ENCODE results near the gene GOSR1.

The GOSR1 gene

DNA sequence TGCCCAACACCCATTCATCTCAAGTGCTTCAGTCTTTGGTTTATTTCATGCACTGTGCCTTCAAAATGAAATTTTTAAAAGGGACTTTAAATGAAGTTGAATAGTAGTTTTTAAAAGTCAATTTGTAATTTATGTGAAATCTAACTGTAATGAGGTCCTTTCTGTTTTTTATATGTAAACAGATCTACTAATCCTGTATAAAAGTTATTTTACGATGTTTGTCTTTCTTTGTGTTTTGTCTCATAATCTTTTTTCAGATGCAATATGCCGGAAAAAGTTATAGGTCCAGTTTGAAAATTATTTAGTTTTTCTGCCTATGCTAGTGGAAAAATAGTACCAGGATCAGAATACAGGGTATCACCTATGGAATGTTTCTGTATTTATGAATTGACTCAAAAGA is 8.7 kb upstream of the GOSR1 start:
- H3K27me3 ChIP-seq (ENCODE audit: control insufficient read depth, insufficient read depth, low read length) = no peaks in the 10 kb centered on the region
- H3K4me1 ChIP-seq (ENCODE audit: control insufficient read depth, insufficient read depth, low read length) = no peaks in the 10 kb centered on the region

DNA sequence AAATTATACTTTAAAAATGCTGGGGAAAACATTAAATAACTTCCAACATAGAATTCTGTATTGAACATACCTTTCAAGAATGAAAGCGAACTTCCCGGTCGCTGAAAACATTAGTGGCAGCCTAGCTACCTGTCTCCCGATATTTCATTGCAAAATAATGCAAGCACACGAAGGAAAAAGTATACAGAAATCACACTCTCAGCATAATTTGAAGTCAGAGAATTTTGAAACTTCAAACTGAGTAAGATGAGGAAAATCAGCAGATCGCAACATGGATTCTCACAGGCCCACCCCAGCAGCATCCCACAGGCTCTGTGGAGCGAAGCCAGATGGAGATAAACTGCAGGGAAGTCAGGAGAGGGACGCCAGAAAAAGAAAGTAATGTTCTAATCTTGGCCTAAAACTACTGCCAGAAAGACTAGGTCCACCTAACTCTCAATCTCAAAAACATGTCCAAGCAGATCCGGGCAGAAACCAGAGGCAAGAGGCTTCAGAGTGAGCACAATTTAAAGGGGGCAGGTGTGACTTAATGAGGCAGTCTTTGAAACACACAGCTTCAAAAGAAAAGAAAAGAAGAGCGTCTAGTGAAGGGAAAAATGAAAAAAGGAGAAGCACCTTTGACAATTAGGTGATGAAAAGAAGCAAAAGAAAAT is 4.8 kb upstream of the GOSR1 start:
- H3K9ac ChIP-seq (ENCODE audit: low read length) = no peak overlapping the region
- H3K36me3 ChIP-seq (ENCODE audit: control insufficient read depth, insufficient read depth, low read length) = no peaks in the 10 kb centered on the region
- H3K4me3 ChIP-seq (ENCODE audit: low read length) = no peak overlapping the region
- peaks cover 5% of the 10 kb centered on the region for H3K4me1 ChIP-seq (ENCODE audit: control insufficient read depth, insufficient read depth, low read length)
- H3K27me3 ChIP-seq (ENCODE audit: control insufficient read depth, insufficient read depth, low read length) = no peaks in the 10 kb centered on the region
- H3K27ac ChIP-seq (ENCODE audit: low read depth, low read length) = no peak overlapping the region

More for the DNA sequence above, 8.7 kb upstream of the GOSR1 start:
- Histone ChIP-seq H3K36me3 (ENCODE audit: control insufficient read depth, insufficient read depth, low read length) (no peaks in the 10 kb centered on the region), H3K27ac (ENCODE audit: low read depth, low read length) (no peak overlapping the region), H3K4me3 (ENCODE audit: low read length) (no peak overlapping the region), H3K9ac (ENCODE audit: low read length) (no peak overlapping the region)

- Histone ChIP-seq H3K27ac (ENCODE audit: low read depth, low read length) (no peak overlapping the region), H3K4me1 (ENCODE audit: control insufficient read depth, insufficient read depth, low read length) (peaks cover 11% of the 10 kb centered on the region), H3K9ac (ENCODE audit: low read length) (no peak overlapping the region), H3K27me3 (ENCODE audit: control insufficient read depth, insufficient read depth, low read length) (no peaks in the 10 kb centered on the region), H3K4me3 (ENCODE audit: low read length) (no peak overlapping the region), H3K36me3 (ENCODE audit: control insufficient read depth, insufficient read depth, low read length) (no peaks in the 10 kb centered on the region)
Measured at GRCh38 chr17:30475206-30475605, 2.0 kb upstream of the GOSR1 start.

DNA sequence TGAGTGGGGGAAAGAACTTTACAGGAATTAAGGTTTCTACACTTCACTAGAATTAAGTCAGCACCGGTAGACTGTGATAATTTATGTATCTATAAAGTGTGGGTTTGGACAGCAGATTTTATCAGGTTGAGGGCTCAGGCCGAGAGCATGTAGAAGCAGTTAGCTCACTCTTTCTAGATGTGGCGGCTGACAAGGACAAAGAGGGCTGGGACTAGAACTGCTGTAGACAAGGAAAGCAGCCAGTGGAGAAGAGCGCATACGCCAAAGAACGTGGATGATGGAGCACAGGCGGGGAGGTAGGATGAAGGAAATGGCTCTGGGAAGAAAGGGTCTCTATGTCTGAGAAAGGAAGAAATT is 504 bp upstream of the GOSR1 start:
- peak overlapping the region; percentile 28 for H3K27ac ChIP-seq (ENCODE audit: low read depth, low read length)
- H3K9ac ChIP-seq (ENCODE audit: low read length) = no peak overlapping the region
- H3K36me3 ChIP-seq (ENCODE audit: control insufficient read depth, insufficient read depth, low read length) = no peaks in the 10 kb centered on the region
- H3K27me3 ChIP-seq (ENCODE audit: control insufficient read depth, insufficient read depth, low read length) = no peaks in the 10 kb centered on the region
- peaks cover 11% of the 10 kb centered on the region for H3K4me1 ChIP-seq (ENCODE audit: control insufficient read depth, insufficient read depth, low read length)
- H3K4me3 ChIP-seq (ENCODE audit: low read length) = peak overlapping the region; percentile 82

DNA sequence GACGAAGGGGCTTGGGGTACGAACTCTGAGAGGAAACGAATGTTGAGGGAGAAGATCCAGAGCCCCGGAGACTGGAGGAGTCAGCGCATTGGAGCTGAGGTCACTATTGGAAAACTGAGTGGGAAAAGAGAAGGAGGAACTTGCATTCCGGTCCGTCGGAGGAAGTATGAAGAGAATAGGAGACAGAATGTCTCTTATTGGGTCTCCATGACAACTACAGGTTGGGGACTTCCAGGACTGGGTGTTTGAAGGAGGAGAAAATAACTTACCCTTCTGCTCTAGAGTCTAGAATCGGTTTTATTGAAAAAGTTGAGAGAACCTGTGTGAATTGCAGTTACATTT is 537 bp downstream of the GOSR1 start:
- peak overlapping the region; percentile 87 for H3K9ac ChIP-seq (ENCODE audit: low read length)
- no peaks in the 10 kb centered on the region for H3K27me3 ChIP-seq (ENCODE audit: control insufficient read depth, insufficient read depth, low read length)
- peak overlapping the region; percentile 82 for H3K4me3 ChIP-seq (ENCODE audit: low read length)
- no peaks in the 10 kb centered on the region for H3K36me3 ChIP-seq (ENCODE audit: control insufficient read depth, insufficient read depth, low read length)
- peak overlapping the region; percentile 90 for H3K27ac ChIP-seq (ENCODE audit: low read depth, low read length)
- H3K4me1 ChIP-seq (ENCODE audit: control insufficient read depth, insufficient read depth, low read length) = peaks cover 11% of the 10 kb centered on the region

GRCh38 chr17:30482555-30482954 is 5.3 kb downstream of the GOSR1 start:
- H3K36me3 ChIP-seq (ENCODE audit: control insufficient read depth, insufficient read depth, low read length) = peaks cover 11% of the 10 kb centered on the region

DNA sequence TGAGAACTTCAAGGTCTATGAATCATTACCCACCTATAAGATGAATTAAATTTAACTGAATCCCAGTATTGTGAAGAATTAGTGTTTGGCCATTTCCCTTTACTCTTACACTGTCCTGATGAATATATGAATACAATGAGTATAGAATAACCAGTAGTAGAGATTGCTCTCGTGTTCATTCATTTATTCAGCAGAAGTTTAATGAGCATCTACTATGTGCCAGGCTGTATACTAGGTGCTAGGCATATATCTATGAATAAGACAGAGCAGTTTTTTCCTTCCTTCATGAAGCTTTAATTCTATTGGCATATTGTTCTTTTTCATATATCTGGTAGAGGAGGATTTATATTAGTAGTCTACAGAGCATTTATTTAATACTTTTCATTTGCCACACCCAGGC is 6.0 kb downstream of the GOSR1 start:
- no peak overlapping the region for H3K4me3 ChIP-seq (ENCODE audit: low read length)
- H3K27ac ChIP-seq (ENCODE audit: low read depth, low read length) = no peak overlapping the region
- peaks cover 11% of the 10 kb centered on the region for H3K36me3 ChIP-seq (ENCODE audit: control insufficient read depth, insufficient read depth, low read length)
- H3K9ac ChIP-seq (ENCODE audit: low read length) = no peak overlapping the region
- H3K4me1 ChIP-seq (ENCODE audit: control insufficient read depth, insufficient read depth, low read length) = peaks cover 4% of the 10 kb centered on the region
- H3K27me3 ChIP-seq (ENCODE audit: control insufficient read depth, insufficient read depth, low read length) = no peaks in the 10 kb centered on the region

More at GRCh38 chr17:30482555-30482954, 5.3 kb downstream of the GOSR1 start:
- Histone ChIP-seq H3K4me1 (ENCODE audit: control insufficient read depth, insufficient read depth, low read length) (peaks cover 6% of the 10 kb centered on the region), H3K27me3 (ENCODE audit: control insufficient read depth, insufficient read depth, low read length) (no peaks in the 10 kb centered on the region), H3K4me3 (ENCODE audit: low read length) (no peak overlapping the region), H3K27ac (ENCODE audit: low read depth, low read length) (no peak overlapping the region), H3K9ac (ENCODE audit: low read length) (no peak overlapping the region)

DNA sequence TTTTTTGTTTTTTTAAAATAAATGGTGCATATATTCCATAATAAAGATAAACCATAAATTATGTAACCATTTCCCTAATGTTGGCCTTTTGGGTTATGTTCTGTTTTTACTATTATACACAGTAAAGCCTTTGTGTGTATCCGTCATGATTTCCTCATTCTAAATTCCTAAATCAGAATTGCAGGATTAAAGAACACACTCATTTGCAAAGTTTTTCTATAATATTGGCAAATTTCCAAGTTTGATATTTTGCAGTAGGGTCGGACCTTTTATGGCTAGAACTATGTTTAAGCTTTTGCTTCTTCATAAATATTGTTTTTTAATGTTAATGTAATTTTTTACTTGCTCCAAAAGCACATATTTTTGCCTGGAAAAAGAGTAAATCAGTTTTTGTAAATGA is 16.6 kb downstream of the GOSR1 start:
- H3K4me3 ChIP-seq (ENCODE audit: low read length) = no peak overlapping the region
- peaks cover 23% of the 10 kb centered on the region for H3K36me3 ChIP-seq (ENCODE audit: control insufficient read depth, insufficient read depth, low read length)
- no peak overlapping the region for H3K27ac ChIP-seq (ENCODE audit: low read depth, low read length)

DNA sequence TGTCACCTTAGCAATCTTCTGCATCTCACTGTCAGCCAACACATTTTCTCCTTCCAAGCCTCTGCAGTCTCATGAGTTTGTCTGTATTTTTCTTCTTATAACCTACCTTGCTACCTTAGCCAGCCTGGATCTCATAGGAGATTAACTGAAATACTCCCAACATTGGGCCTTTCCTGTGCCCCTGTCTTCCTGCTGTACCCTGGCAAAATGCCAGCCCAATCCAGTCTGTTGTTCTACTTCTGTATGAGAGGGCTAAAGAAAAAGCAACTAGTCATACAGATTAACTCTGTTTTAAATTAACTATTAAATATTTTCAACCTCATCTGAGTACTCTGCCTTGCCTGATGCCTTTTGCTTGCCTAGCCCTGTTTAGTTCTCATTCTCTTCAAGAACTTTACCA is 18.4 kb downstream of the GOSR1 start:
- H3K4me1 ChIP-seq (ENCODE audit: control insufficient read depth, insufficient read depth, low read length) = no peaks in the 10 kb centered on the region
- H3K27ac ChIP-seq (ENCODE audit: low read depth, low read length) = no peak overlapping the region
- no peak overlapping the region for H3K9ac ChIP-seq (ENCODE audit: low read length)
- no peaks in the 10 kb centered on the region for H3K27me3 ChIP-seq (ENCODE audit: control insufficient read depth, insufficient read depth, low read length)
- H3K4me3 ChIP-seq (ENCODE audit: low read length) = no peak overlapping the region
- H3K36me3 ChIP-seq (ENCODE audit: control insufficient read depth, insufficient read depth, low read length) = peaks cover 11% of the 10 kb centered on the region

More for the DNA sequence above, 16.6 kb downstream of the GOSR1 start:
- no peaks in the 10 kb centered on the region for H3K4me1 ChIP-seq (ENCODE audit: control insufficient read depth, insufficient read depth, low read length)
- no peaks in the 10 kb centered on the region for H3K27me3 ChIP-seq (ENCODE audit: control insufficient read depth, insufficient read depth, low read length)
- no peak overlapping the region for H3K9ac ChIP-seq (ENCODE audit: low read length)

DNA sequence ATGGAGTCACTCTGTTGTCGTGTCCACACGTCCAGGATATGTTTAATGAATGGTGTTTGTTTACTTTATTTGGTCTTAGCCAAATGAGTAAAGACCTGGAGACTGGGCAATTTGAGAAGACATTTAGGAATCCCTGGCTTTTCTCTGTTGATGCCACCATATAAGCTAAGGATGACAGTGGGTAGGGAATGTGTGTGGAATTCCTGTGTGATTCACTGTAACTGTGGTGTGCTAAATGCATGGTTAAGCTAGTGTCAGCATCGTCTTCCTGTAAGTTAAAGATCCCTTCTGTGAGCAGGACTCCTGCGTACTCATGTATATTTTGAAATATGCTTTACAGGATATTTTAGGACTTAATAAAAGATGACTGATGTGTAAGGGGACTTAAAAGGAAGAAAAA is 26.4 kb downstream of the GOSR1 start:
- H3K9ac ChIP-seq (ENCODE audit: low read length) = no peak overlapping the region
- peaks cover 8% of the 10 kb centered on the region for H3K36me3 ChIP-seq (ENCODE audit: control insufficient read depth, insufficient read depth, low read length)
- no peaks in the 10 kb centered on the region for H3K4me1 ChIP-seq (ENCODE audit: control insufficient read depth, insufficient read depth, low read length)
- no peak overlapping the region for H3K27ac ChIP-seq (ENCODE audit: low read depth, low read length)
- H3K27me3 ChIP-seq (ENCODE audit: control insufficient read depth, insufficient read depth, low read length) = no peaks in the 10 kb centered on the region
- H3K4me3 ChIP-seq (ENCODE audit: low read length) = no peak overlapping the region

GRCh38 chr17:30505868-30506417 is 28.7 kb downstream of the GOSR1 start:
- H3K27ac ChIP-seq (ENCODE audit: low read depth, low read length) = no peak overlapping the region
- no peak overlapping the region for H3K9ac ChIP-seq (ENCODE audit: low read length)
- H3K4me3 ChIP-seq (ENCODE audit: low read length) = no peak overlapping the region
- no peaks in the 10 kb centered on the region for H3K4me1 ChIP-seq (ENCODE audit: control insufficient read depth, insufficient read depth, low read length)
- H3K27me3 ChIP-seq (ENCODE audit: control insufficient read depth, insufficient read depth, low read length) = no peaks in the 10 kb centered on the region
- H3K36me3 ChIP-seq (ENCODE audit: control insufficient read depth, insufficient read depth, low read length) = peaks cover 8% of the 10 kb centered on the region

DNA sequence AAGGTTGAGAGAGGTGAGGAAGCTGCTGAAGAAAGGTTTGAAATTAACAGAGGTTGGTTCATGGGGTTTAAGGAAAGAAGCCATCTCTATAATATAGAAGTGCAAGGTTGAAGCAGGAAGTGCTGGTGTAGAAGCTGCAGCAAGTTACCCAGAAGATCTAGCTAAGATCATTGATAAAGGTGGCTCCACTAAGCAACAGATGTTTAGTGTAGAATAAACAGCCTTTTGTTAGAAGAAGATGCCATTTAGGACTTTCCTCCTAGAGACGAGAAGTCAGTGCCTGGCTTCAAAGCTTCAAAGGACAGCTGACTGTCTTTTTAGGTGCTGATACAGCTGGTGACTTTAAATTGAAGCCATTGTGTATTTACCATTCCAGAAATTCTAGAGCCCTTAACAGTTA is 29.3 kb downstream of the GOSR1 start:
- H3K36me3 ChIP-seq (ENCODE audit: control insufficient read depth, insufficient read depth, low read length) = peaks cover 5% of the 10 kb centered on the region
- H3K9ac ChIP-seq (ENCODE audit: low read length) = no peak overlapping the region
- H3K4me1 ChIP-seq (ENCODE audit: control insufficient read depth, insufficient read depth, low read length) = no peaks in the 10 kb centered on the region
- H3K4me3 ChIP-seq (ENCODE audit: low read length) = no peak overlapping the region
- H3K27me3 ChIP-seq (ENCODE audit: control insufficient read depth, insufficient read depth, low read length) = no peaks in the 10 kb centered on the region
- no peak overlapping the region for H3K27ac ChIP-seq (ENCODE audit: low read depth, low read length)

DNA sequence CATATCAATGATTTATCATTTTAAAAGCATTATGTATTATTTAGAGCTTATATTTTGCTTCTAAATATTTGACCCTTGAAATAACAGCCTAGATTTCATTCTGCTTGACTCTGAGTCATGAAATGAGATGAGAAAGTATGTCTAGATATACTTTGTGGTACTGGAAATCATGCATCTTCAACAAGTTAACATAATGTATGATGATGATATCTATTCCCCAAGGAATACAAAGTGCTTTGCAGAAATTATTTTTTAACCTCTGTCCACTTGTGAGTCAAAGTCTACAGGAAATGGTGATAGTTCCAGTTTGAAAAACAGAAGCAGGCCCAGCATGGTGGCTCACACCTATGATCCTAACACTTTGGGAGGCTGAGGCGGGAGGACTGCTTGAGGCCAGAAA is 36.1 kb downstream of the GOSR1 start:
- Histone ChIP-seq H3K27ac (ENCODE audit: low read depth, low read length) (no peak overlapping the region), H3K4me1 (ENCODE audit: control insufficient read depth, insufficient read depth, low read length) (no peaks in the 10 kb centered on the region), H3K27me3 (ENCODE audit: control insufficient read depth, insufficient read depth, low read length) (no peaks in the 10 kb centered on the region), H3K4me3 (ENCODE audit: low read length) (no peak overlapping the region), H3K9ac (ENCODE audit: low read length) (no peak overlapping the region), H3K36me3 (ENCODE audit: control insufficient read depth, insufficient read depth, low read length) (peaks cover 10% of the 10 kb centered on the region)
